Measurements from ENCODE around the gene CDH4.

GRCh38 chr20:61760731-61761130 lies 508.7 kb downstream of the CDH4 start:
- TF ChIP-seq CTCF (IDR thresholded peaks at IDR 0.05; ENCODE audit: borderline replicate concordance, extremely low read depth, low read length, poor library complexity, severe bottlenecking) (no peak), EZH2 (IDR thresholded peaks at IDR 0.05; ENCODE audit: borderline replicate concordance, low read depth, low read length, severe bottlenecking) (no peak)
